GM18873 (cell line): ENCODE measurements around the gene PRIMA1.

Experiments
- ATAC-seq: cut with Tn5 transposase; IDR thresholded peaks from one replicate; pipeline ENCODE4 v1.9.1; 2021; ENCODE audit warnings: mild to moderate bottlenecking, moderate library complexity, moderate number of reproducible peaks; ENCODE audit not compliant: unreplicated experiment, low FRiP score

PRIMA1 gene

DNA sequence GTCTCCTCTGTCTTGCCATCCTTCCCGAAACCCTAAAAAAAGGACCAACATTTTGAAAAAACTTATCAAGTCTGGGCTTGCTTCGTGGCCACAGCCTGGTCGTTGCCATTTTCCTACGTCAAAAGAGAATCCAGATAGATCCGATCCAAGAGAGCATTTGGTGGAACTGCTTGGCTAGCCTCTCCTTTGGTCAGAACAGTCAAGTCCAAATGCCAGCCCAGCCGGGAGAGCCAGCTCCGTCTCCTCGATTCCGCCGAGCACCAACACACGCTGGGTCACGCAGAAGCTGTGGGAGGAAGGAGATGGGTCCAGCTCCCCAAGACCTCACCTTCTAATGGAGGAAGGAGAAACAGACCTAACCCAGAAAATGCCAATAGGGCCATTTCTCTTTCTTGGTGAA is 9.3 kb upstream of the PRIMA1 start:
- no peak for ATAC-seq

- ATAC-seq: no peak
Observed at GRCh38 chr14:93797071-93797470, 8.8 kb upstream of the PRIMA1 start.

DNA sequence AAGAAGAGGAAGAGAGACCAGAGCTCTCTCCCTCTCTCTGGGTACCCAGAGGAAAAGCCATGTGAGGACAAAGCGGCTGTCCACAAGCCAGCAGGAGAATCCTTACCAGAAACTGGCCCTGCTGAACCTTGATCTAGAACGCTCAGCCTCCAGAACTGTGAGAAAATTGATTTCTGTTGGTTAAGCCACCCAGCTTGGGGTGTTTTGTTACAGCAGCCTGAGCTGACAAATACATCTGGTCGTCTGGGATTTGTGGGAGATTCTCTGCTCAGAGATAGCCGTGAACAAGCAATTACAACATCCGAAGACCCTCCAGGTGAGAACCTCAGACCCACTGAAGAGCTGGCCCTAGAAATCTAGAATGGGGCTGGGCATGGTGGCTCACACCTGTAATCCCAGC is 6.5 kb upstream of the PRIMA1 start:
- no peak for ATAC-seq

- ATAC-seq: no peak
Observed at GRCh38 chr14:93793555-93794324, 5.5 kb upstream of the PRIMA1 start.

GRCh38 chr14:93792391-93792790 is 4.1 kb upstream of the PRIMA1 start:
- no peak for ATAC-seq

GRCh38 chr14:93790966-93791365 is 2.7 kb upstream of the PRIMA1 start:
- no peak for ATAC-seq

GRCh38 chr14:93789228-93790130 is 1.2 kb upstream of the PRIMA1 start:
- no peak for ATAC-seq

- ATAC-seq: no peak
Observed at GRCh38 chr14:93788543-93789227, 400 bp upstream of the PRIMA1 start.

DNA sequence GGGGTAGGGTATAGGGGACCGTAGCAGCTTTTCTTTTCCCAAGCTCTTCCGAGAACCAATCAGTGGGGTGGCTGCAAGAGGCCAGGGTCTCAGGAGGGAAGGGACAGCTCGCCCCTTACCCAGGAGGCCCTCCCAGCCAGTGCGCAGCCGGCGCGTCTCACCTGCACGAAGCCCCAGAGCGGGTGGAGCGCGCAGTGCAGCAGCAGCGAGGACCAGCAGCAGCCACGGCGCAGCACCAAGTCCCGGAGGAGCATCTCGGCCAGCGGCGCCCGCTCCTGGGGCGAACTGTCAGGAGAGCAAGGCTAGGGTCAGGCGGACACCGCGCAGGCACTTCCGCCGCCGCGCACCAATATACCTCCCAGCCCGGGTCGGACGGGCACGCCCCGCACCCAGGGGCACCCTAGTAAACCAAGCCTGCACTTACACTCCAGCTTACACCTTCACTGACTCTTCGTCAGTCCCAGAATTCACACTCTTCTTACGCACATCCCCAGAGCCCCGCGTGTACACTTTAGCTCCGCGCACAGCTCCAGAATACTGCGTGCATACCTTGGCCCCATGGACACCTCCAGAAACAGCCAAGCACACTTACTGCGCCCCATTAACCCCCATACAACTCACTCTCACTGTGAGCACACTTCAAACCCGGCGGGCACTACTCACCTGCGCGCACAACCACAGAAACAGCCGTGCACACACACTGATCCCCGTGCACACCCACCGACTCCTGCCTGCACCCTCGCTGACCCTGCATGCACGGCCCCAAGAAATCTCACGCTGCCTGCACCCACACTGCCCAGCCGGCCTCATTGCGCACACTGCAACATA is 606 bp downstream of the PRIMA1 start:
- no peak for ATAC-seq

DNA sequence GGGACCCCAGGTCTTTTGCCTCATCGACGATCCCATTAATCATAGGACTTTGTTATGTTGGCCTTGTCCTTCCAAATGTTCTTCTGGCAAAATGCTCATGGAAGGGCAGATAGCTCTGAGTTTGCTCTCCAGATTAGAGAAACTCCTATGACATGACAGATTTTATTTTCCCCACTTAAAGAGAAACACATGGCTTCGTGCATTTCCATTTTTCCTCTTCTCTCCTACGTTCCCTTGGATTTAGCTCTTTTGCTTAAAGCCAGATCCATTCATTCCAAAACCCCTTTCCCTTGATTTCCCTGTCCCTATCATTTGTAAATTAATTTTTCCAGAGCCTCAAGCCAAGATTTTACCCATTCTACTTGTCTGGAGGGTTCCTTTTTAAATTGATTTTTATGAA is 2.9 kb downstream of the PRIMA1 start:
- ATAC-seq: no peak

DNA sequence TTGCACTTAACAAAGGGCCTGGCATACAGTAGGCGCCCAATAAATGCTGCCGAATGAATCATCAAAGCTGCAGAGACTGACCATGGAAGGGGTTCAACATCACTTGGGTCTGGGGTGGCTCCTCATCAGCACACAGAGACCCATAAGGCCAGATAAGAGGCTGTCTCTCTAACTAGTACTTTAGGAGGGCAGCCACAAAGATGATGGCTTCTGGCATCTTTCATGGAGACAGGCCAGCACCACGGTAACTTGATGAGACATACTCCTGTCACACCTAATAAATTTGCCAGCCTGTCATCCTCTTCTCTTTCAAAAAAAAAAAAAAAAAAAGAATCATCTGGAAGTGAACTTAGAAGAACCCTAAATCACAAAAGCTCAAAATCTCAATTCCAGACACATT is 3.4 kb downstream of the PRIMA1 start:
- ATAC-seq: no peak

DNA sequence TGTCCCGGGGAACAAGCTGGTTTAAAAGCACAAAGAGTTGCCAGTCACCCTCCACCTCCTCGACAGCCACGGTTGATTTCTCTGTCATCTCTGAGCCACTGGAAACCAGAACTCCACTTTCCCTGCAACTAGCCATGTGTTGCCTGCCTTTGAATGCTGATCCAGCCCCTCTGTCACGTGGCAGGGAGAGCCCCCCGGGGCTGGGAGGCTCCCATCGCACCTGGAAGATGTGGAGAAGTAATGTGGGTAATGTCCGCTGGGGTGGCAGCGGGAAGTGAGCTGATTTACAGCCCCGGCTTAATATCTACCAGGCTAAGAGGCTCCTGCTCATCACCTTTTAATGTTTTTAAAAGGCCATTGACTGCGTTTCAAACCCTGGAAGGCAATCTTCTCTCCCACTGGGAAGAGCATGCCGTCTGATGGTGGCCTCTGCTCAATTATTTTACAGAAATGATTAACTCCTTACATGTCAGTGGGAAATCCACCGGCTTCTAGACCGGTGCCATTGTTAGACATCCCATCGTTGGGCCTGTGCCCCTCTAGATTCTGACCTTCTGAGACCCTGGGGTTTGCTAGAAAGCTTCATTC is 7.4 kb downstream of the PRIMA1 start:
- ATAC-seq: no peak

- ATAC-seq: no peak
Observed at GRCh38 chr14:93778856-93779629, 9.2 kb downstream of the PRIMA1 start.

GRCh38 chr14:93778453-93778852 is 9.8 kb downstream of the PRIMA1 start:
- ATAC-seq: no peak

DNA sequence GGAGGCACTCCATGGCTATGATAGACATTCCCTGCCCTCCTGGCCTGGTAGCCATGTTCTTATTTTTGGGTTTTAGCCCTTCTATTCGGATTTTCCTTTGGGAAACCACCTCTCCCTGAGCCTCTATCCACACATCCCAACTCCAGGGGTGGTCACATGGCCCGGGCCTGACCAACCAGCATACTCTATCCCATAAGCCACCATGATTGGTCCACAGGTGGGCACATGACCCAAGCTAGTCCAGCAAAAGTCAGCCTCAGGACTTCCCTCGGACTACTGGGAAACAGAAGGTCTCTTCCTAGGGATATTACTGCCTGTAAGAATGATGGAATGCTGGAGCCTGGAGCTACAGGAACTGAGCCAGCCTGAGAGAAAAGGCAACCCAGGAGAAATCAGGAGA is 12.5 kb downstream of the PRIMA1 start:
- ATAC-seq: no peak

- ATAC-seq: no peak
Observed at GRCh38 chr14:93775158-93775557, 13.1 kb downstream of the PRIMA1 start.

DNA sequence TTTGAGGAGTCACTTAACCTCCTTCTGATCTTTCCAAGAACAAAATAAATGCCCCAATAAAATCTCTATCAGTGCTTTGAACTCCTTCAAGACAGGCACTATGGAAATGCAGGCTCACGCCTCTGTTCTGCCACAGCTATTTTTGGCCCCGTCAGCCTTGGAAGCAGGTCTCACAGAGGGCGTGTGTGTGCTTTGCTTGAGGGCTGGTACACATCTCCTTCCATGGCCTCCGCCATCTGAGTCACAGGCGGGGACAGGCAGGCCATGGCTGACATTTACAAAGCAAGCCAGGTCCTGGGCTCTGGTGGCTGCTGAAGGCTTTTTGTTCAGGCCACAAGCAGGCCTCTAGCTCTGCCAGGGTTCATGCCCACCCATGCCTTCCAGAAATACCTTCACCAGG is 16.0 kb downstream of the PRIMA1 start:
- no peak for ATAC-seq

- ATAC-seq: no peak
Observed at GRCh38 chr14:93765970-93766369, 22.3 kb downstream of the PRIMA1 start.

DNA sequence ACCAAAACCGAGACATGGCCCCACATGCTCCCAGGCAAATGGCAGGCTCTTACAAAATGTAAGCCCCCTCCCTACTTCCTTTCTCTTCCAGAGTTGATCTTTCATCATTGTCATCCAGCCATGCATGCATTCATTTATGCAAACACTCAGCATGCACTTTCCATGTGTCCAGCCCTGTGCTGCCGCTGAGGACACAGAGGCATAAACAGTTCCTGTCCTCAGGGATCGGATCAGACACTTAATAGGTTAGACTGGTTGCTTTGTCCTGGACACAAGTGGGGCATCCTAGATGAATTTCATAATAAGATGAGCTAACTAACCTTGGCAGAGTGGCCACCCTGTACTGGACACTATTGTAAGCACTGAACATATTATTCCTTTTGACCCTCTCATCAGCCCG is 23.1 kb downstream of the PRIMA1 start:
- no peak for ATAC-seq
